DND-41 (cell line): ENCODE measurements around the gene ZNF281.

Experiments used
- ATAC-seq: fragments of 200-7000 bp; cut with Tn5 transposase; 3 replicates; pipeline ENCODE4 v1.9.1; 2021; ENCODE audit warnings: low read depth; ENCODE audit not compliant: insufficient read depth
- DNase-seq: peaks from one replicate; pipeline ENCODE4 v3.0.0-alpha.2; 2020
- H2AFZ ChIP-seq: 2 replicates; pipeline ENCODE4 v1.6.0; 2012; ENCODE audit warnings: low read depth, low read length
- H3K27ac ChIP-seq: 2 replicates; pipeline ENCODE4 v1.5.1; 2012; ENCODE audit warnings: low read length, inconsistent platforms
- H3K27me3 ChIP-seq: fragments of 200-600 bp; sonication (generic); 2 replicates; pipeline ENCODE4 v1.6.0; 2012; ENCODE audit warnings: low read length, mild to moderate bottlenecking, inconsistent platforms; ENCODE audit not compliant: insufficient read depth, poor library complexity
- H3K36me3 ChIP-seq: 2 replicates; pipeline ENCODE4 v1.5.1; 2012; ENCODE audit warnings: low read length, inconsistent platforms; ENCODE audit not compliant: insufficient read depth
- H3K4me1 ChIP-seq: 2 replicates; pipeline ENCODE4 v1.5.1; 2012; ENCODE audit warnings: mild to moderate bottlenecking, low read length; ENCODE audit not compliant: insufficient read depth
- H3K4me2 ChIP-seq: 2 replicates; pipeline ENCODE4 v1.6.0; 2012; ENCODE audit warnings: mild to moderate bottlenecking, moderate library complexity, low read length, inconsistent platforms; ENCODE audit not compliant: insufficient read depth
- H3K4me3 ChIP-seq, 2 experiments: fragments of 200-600 bp in 1 of 2; shearing (Covaris generic) in 1 of 2; 2 replicates each; pipeline ENCODE4 v1.5.1; 2012 to 2016; ENCODE audit warnings: inconsistent platforms in 2 of 2, low read length in 2 of 2, mild to moderate bottlenecking in 2 of 2, low read depth in 1 of 2, moderate library complexity in 1 of 2
- H3K79me2 ChIP-seq: 2 replicates; pipeline ENCODE4 v1.6.0; 2012; ENCODE audit warnings: low read length, inconsistent platforms; ENCODE audit not compliant: insufficient read depth
- H3K9ac ChIP-seq: 2 replicates; pipeline ENCODE4 v1.6.0; 2012; ENCODE audit warnings: low read depth, mild to moderate bottlenecking, inconsistent platforms, low read length, moderate library complexity
- H3K9me3 ChIP-seq: 2 replicates; pipeline ENCODE4 v1.5.1; 2012; ENCODE audit warnings: low read length, moderate library complexity, mild to moderate bottlenecking, inconsistent platforms; ENCODE audit not compliant: insufficient read depth, severe bottlenecking
- H4K20me1 ChIP-seq: 2 replicates; pipeline ENCODE4 v1.6.0; 2012; ENCODE audit warnings: low read length; ENCODE audit not compliant: insufficient read depth
- EZH2 ChIP-seq: IDR thresholded peaks from 3 replicates; pipeline ENCODE4 v1.6.1; 2012; ENCODE audit warnings: borderline replicate concordance, low read depth, mild to moderate bottlenecking, moderate library complexity, low read length, inconsistent platforms; ENCODE audit not compliant: severe bottlenecking
- TF ChIP-seq, protein P1 (sequence below): IDR thresholded peaks from 2 replicates; pipeline ENCODE4 v1.5.1; 2012; ENCODE audit warnings: borderline replicate concordance, low read length, moderate library complexity, mild to moderate bottlenecking; ENCODE audit not compliant: poor library complexity, severe bottlenecking; ENCODE audit errors: extremely low read depth

ZNF281 gene

DNA sequence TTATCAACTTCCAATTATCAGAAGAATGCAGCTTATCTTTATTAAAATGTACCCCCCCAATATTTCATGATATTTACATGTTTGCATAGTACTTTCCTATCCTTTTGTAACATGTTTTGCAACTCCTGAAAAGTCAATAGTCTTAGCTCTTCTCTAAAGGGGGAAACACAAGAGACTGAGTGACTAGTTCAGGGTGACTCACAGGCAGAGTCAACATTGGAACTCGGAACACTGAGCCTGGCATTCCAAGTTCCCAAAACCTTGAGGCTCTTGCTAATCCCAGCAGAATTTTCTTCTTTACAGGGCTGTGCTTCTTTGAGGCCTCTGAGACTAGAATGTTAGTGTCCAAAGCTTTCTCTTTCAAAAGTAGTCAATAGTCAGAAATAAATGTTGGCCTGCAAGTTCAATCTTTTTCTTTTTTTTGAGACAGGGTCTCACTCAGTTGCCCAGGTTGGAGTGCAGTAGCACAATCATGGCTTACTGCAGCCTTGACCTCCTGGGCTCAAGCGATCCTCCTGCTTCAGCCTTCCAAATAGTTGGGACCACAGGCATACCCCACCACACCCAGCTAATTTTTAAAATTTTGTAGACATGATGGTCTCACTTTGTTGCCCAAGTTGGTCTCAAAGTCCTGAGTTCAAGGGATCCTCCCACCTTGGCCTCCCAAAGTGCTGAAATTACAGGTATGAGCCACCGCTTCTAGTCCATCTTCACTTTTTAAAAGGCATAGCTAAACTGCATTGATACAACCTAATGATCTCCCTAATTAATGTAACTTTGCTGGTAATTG, 37.5 kb downstream of the ZNF281 start:
- Histone ChIP-seq H3K79me2 (no peaks in the 10 kb centered on the region), H2AFZ (no peak overlapping the region), H3K27me3 (no peaks in the 10 kb centered on the region), H3K4me2 (no peak overlapping the region), H3K27ac (no peak overlapping the region), H3K36me3 (no peaks in the 10 kb centered on the region), H4K20me1 (no peaks in the 10 kb centered on the region), H3K9me3 (no peaks in the 10 kb centered on the region), H3K9ac (no peak overlapping the region), H3K4me1 (no peaks in the 10 kb centered on the region), H3K4me3 (no peak overlapping the region)
- DNase-seq (no peak), ATAC-seq (no peak)
- TF ChIP-seq EZH2: no peak
- TF ChIP-seq, protein P1, sequence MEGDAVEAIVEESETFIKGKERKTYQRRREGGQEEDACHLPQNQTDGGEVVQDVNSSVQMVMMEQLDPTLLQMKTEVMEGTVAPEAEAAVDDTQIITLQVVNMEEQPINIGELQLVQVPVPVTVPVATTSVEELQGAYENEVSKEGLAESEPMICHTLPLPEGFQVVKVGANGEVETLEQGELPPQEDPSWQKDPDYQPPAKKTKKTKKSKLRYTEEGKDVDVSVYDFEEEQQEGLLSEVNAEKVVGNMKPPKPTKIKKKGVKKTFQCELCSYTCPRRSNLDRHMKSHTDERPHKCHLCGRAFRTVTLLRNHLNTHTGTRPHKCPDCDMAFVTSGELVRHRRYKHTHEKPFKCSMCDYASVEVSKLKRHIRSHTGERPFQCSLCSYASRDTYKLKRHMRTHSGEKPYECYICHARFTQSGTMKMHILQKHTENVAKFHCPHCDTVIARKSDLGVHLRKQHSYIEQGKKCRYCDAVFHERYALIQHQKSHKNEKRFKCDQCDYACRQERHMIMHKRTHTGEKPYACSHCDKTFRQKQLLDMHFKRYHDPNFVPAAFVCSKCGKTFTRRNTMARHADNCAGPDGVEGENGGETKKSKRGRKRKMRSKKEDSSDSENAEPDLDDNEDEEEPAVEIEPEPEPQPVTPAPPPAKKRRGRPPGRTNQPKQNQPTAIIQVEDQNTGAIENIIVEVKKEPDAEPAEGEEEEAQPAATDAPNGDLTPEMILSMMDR: no peak

DNA sequence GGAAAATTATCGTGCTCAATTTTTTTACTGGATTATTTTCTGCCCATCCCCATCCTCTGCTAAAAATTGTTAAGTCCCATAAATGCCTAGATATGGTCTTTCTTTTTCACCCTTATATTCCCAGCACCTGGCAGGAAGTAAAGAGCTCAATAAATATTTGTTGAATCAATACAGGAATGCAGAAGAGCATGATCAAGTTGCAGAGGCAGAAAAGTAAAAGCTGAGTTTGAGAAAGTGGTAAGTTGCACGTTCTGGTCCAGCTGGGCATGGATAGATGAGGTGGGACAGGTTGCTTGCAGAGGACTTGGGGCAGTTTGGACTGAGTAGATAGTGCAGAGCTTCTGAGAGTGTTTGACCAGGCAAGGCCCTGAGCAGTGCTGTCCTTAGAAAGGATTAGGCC, 40.1 kb downstream of the ZNF281 start:
- no peak for ATAC-seq

DNA sequence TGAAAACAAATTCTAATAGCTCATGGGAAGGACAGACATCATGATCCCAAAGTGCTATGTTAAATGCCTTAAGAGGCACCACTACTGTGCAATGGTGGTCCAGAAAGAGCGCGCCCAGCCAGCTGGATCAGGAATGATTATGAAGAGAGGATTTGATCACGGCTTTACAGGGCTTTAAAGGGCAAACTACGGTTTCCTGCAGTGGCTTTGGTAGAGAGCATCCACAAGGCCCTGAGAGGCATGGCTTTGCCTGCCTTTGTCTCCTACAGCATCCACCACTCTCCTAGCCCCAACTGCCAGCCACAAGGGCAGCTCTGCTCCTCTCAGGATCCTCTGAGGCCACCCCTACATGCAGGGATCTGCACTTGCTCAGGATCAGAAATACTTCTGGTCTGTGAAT, 40.7 kb downstream of the ZNF281 start:
- Histone ChIP-seq H3K27me3 (no peaks in the 10 kb centered on the region), H4K20me1 (no peaks in the 10 kb centered on the region), H3K36me3 (no peaks in the 10 kb centered on the region), H2AFZ (no peak overlapping the region), H3K27ac (no peak overlapping the region), H3K4me1 (no peaks in the 10 kb centered on the region), H3K4me2 (no peak overlapping the region), H3K9me3 (no peaks in the 10 kb centered on the region), H3K4me3 (no peak overlapping the region), H3K79me2 (no peaks in the 10 kb centered on the region), H3K9ac (no peak overlapping the region)
- TF ChIP-seq, protein P1: no peak
- TF ChIP-seq EZH2: no peak
- ATAC-seq: no peak
- no peak for DNase-seq

More for the DNA sequence above, 40.1 kb downstream of the ZNF281 start:
- DNase-seq: no peak
- Histone ChIP-seq H3K4me2 (no peak overlapping the region), H3K4me1 (no peaks in the 10 kb centered on the region), H3K27me3 (no peaks in the 10 kb centered on the region), H3K4me3 (no peak overlapping the region), H3K9ac (no peak overlapping the region), H3K79me2 (no peaks in the 10 kb centered on the region), H4K20me1 (no peaks in the 10 kb centered on the region), H3K27ac (no peak overlapping the region), H3K9me3 (no peaks in the 10 kb centered on the region), H2AFZ (no peak overlapping the region), H3K36me3 (no peaks in the 10 kb centered on the region)
- no peak for TF ChIP-seq EZH2
- TF ChIP-seq, protein P1: no peak
